Mammary epithelial cell (primary cell): Measurements from ENCODE around the gene TEC.

ENCODE experiments used
- EZH2 ChIP-seq: IDR thresholded peaks from 2 replicates; pipeline ENCODE4 v1.6.1; 2012; ENCODE audit warnings: low read length, inconsistent platforms, borderline replicate concordance
- TF ChIP-seq, protein P1 (sequence below), 2 donors: IDR thresholded peaks in 1 of 2; conservative IDR thresholded peaks in 1 of 2; 2 replicates each; pipeline ENCODE4 v1.5.1; 2011 to 2012; ENCODE audit warnings: inconsistent platforms in 2 of 2, low read length in 2 of 2, mild to moderate bottlenecking in 2 of 2, control low read depth in 1 of 2, low read depth in 1 of 2; ENCODE audit not compliant: insufficient read depth in 1 of 2; ENCODE audit errors: extremely low read depth in 1 of 2

GRCh38 chr4:48189731-48190130 is 79.9 kb downstream of the TEC start:
- TF ChIP-seq, protein P1, sequence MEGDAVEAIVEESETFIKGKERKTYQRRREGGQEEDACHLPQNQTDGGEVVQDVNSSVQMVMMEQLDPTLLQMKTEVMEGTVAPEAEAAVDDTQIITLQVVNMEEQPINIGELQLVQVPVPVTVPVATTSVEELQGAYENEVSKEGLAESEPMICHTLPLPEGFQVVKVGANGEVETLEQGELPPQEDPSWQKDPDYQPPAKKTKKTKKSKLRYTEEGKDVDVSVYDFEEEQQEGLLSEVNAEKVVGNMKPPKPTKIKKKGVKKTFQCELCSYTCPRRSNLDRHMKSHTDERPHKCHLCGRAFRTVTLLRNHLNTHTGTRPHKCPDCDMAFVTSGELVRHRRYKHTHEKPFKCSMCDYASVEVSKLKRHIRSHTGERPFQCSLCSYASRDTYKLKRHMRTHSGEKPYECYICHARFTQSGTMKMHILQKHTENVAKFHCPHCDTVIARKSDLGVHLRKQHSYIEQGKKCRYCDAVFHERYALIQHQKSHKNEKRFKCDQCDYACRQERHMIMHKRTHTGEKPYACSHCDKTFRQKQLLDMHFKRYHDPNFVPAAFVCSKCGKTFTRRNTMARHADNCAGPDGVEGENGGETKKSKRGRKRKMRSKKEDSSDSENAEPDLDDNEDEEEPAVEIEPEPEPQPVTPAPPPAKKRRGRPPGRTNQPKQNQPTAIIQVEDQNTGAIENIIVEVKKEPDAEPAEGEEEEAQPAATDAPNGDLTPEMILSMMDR (conservative IDR thresholded peaks at IDR 0.05 in 1 of 2, IDR thresholded peaks at IDR 0.05 in 1 of 2; ENCODE audit: extremely low read depth in 1 of 2, insufficient read depth in 1 of 2, low read depth in 1 of 2, low read length in 2 of 2) = no peak
- no peak for TF ChIP-seq EZH2
